WTC11 (cell line): ENCODE measurements around the gene ZNF212. TPM values are rescaled to one million over a fixed set of nuclear protein-coding genes. Genes with fewer than 3 reads are reported as not detected.
A peak's percentile ranks its signal among the peaks of the same experiment; 100 is the strongest.

Experiments used
- ATAC-seq: fragments of 200-7000 bp; cut with Tn5 transposase; 2 replicates; pipeline ENCODE4 v1.10.0; 2021; ENCODE audit warnings: mild to moderate bottlenecking, moderate library complexity
- CTCF ChIA-PET: fragments of 300-600 bp; sonication (Branson Sonifier 250); formaldehyde crosslinking; loops from one replicate; lab custom pipeline; 2021; ENCODE audit warnings: antibody characterized with exemption; lab: Charles Lee
- POLR2A ChIA-PET: fragments of 350-600 bp; sonication (Branson Sonifier 250); formaldehyde crosslinking; loops from one replicate; lab custom pipeline; 2021; ENCODE audit warnings: antibody characterized with exemption; lab: Charles Lee
- DNase-seq: peaks from one replicate; pipeline ENCODE4 v3.0.0; 2021; ENCODE audit warnings: low spot score
- H3K27ac Mint-ChIP-seq: 2 replicates; pipeline ENCODE4 v1.8.0; 2021; ENCODE audit warnings: mixed read lengths
- H3K27me3 Mint-ChIP-seq: 2 replicates; pipeline ENCODE4 v1.8.0; 2021; ENCODE audit warnings: low read depth, mild to moderate bottlenecking, moderate library complexity, mixed read lengths
- H3K36me3 Mint-ChIP-seq: 2 replicates; pipeline ENCODE4 v1.8.0; 2021; ENCODE audit warnings: mixed read lengths
- H3K4me1 Mint-ChIP-seq: 2 replicates; pipeline ENCODE4 v1.8.0; 2022; ENCODE audit warnings: mixed read lengths
- H3K4me3 Mint-ChIP-seq: 2 replicates; pipeline ENCODE4 v1.8.0; 2021; ENCODE audit warnings: mild to moderate bottlenecking, moderate library complexity, mixed read lengths
- H3K9me3 Mint-ChIP-seq: 2 replicates; pipeline ENCODE4 v1.8.0; 2021; ENCODE audit warnings: mixed read lengths
- CBFB ChIP-seq: sonication (generic); formaldehyde crosslinking; IDR thresholded peaks from 2 replicates; pipeline ENCODE4 v1.8.1; 2022; ENCODE audit warnings: mild to moderate bottlenecking, low read depth, missing genetic modification reagents
- CREB1 ChIP-seq: sonication (generic); formaldehyde crosslinking; IDR thresholded peaks from 2 replicates; pipeline ENCODE4 v1.8.0; 2023; ENCODE audit warnings: mild to moderate bottlenecking, missing genetic modification reagents
- ELF4 ChIP-seq: sonication (generic); formaldehyde crosslinking; IDR thresholded peaks from 2 replicates; pipeline ENCODE4 v1.8.1; 2022; ENCODE audit warnings: low read depth, mild to moderate bottlenecking, moderate library complexity, missing genetic modification reagents
- IRF1 ChIP-seq: sonication (generic); formaldehyde crosslinking; IDR thresholded peaks from 2 replicates; pipeline ENCODE4 v1.8.0; 2023; ENCODE audit warnings: missing genetic modification reagents
- NFATC4 ChIP-seq: fragments of 250-450 bp; sonication (Bioruptor Pico); IDR thresholded peaks from 2 replicates; pipeline ENCODE4 v1.9.0; 2021; ENCODE audit warnings: mild to moderate bottlenecking
- NR1H2 ChIP-seq: sonication (generic); formaldehyde crosslinking; IDR thresholded peaks from 2 replicates; pipeline ENCODE4 v1.9.0; 2021; ENCODE audit warnings: mild to moderate bottlenecking, moderate library complexity, missing genetic modification reagents
- PRDM15 ChIP-seq: sonication (generic); formaldehyde crosslinking; IDR thresholded peaks from 2 replicates; pipeline ENCODE4 v1.8.0; 2022; ENCODE audit warnings: missing genetic modification reagents
- RORB ChIP-seq: fragments of 250-450 bp; sonication (Bioruptor Pico); IDR thresholded peaks from 2 replicates; pipeline ENCODE4 v1.9.0; 2021; ENCODE audit warnings: mild to moderate bottlenecking
- TEAD1 ChIP-seq: sonication (generic); formaldehyde crosslinking; IDR thresholded peaks from 2 replicates; pipeline ENCODE4 v1.8.0; 2022; ENCODE audit warnings: mild to moderate bottlenecking, missing genetic modification reagents
- ZNF219 ChIP-seq: sonication (generic); formaldehyde crosslinking; IDR thresholded peaks from 2 replicates; pipeline ENCODE4 v1.8.0; 2023; ENCODE audit warnings: missing genetic modification reagents, mild to moderate bottlenecking, borderline replicate concordance
- ZNF281 ChIP-seq: sonication (generic); formaldehyde crosslinking; IDR thresholded peaks from 2 replicates; pipeline ENCODE4 v1.8.0; 2023; ENCODE audit warnings: mild to moderate bottlenecking, missing genetic modification reagents
- ZNF671 ChIP-seq: fragments of 250-450 bp; sonication (Bioruptor Pico); IDR thresholded peaks from 2 replicates; pipeline ENCODE4 v1.8.0; 2021; ENCODE audit warnings: mild to moderate bottlenecking
- total RNA-seq: library from RNA; stranded (reverse); gene quantifications from 3 replicates; pipeline ENCODE4 v1.2.3, GENCODE V29; 2021
- TF ChIP-seq, protein P1 (sequence below): sonication (generic); formaldehyde crosslinking; IDR thresholded peaks from 2 replicates; pipeline ENCODE4 v1.8.0; 2022; ENCODE audit warnings: mild to moderate bottlenecking, missing genetic modification reagents
- TF ChIP-seq, protein P2 (sequence below): sonication (generic); formaldehyde crosslinking; IDR thresholded peaks from 2 replicates; pipeline ENCODE4 v1.8.1; 2023; ENCODE audit warnings: mild to moderate bottlenecking, missing genetic modification reagents
- TF ChIP-seq, protein P3 (sequence below): sonication (generic); formaldehyde crosslinking; conservative IDR thresholded peaks from 2 replicates; pipeline ENCODE4 v1.8.1; 2023; ENCODE audit warnings: mild to moderate bottlenecking, low read depth, missing genetic modification reagents, moderate library complexity
- TF ChIP-seq, protein P4 (sequence below): sonication (generic); formaldehyde crosslinking; IDR thresholded peaks from 2 replicates; pipeline ENCODE4 v1.8.1; 2022; ENCODE audit warnings: mild to moderate bottlenecking, moderate library complexity, missing genetic modification reagents

The ZNF212 gene
- total RNA-seq, 1 experiment from 2014 or later, result 23.0 TPM

DNA sequence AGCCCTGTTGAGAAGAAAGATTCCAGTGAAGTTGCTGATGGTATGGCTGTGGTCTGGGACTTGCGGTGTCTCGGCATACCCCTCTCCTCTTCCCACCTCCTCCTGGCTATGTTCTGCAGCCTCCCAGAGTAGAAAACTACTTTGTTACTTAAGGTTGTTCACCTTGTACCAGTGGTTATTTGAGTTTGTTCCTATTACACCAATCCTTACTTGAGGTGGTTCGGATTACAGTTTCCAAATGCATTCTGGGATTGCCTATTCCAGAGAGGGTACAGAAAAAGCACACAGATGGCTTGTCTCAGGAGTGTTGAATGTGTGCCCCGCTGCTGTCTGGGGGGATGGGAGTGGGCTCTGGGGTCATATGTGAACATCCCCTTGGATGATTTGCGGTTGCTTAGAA, 15.7 kb downstream of the ZNF212 start:
- TF ChIP-seq NFATC4 (CRISPR knock-in tag) (no peak), ZNF281 (CRISPR knock-in tag) (no peak)
- TF ChIP-seq, all 79 proteins: peak for 0
- CTCF ChIA-PET, result no interaction called here
- Mint-ChIP-seq H3K27ac (no peak overlapping the region), H3K4me3 (no peak overlapping the region), H3K9me3 (no peaks in the 10 kb centered on the region), H3K4me1 (no peaks in the 10 kb centered on the region), H3K27me3 (peaks cover 3% of the 10 kb centered on the region), H3K36me3 (peaks cover 39% of the 10 kb centered on the region)
- POLR2A ChIA-PET, result no interaction called here
- DNase-seq, result no peak
- ATAC-seq, result no peak

- Mint-ChIP-seq H3K27ac (no peak overlapping the region), H3K36me3 (peaks cover 32% of the 10 kb centered on the region), H3K9me3 (no peaks in the 10 kb centered on the region), H3K4me3 (no peak overlapping the region), H3K4me1 (no peaks in the 10 kb centered on the region), H3K27me3 (peaks cover 17% of the 10 kb centered on the region)
- no peak for DNase-seq
- ATAC-seq, result no peak
- CTCF ChIA-PET, result no interaction called here
- TF ChIP-seq, protein P1, sequence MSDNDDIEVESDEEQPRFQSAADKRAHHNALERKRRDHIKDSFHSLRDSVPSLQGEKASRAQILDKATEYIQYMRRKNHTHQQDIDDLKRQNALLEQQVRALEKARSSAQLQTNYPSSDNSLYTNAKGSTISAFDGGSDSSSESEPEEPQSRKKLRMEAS (CRISPR knock-in tag), result no peak
- TF ChIP-seq, protein P2, sequence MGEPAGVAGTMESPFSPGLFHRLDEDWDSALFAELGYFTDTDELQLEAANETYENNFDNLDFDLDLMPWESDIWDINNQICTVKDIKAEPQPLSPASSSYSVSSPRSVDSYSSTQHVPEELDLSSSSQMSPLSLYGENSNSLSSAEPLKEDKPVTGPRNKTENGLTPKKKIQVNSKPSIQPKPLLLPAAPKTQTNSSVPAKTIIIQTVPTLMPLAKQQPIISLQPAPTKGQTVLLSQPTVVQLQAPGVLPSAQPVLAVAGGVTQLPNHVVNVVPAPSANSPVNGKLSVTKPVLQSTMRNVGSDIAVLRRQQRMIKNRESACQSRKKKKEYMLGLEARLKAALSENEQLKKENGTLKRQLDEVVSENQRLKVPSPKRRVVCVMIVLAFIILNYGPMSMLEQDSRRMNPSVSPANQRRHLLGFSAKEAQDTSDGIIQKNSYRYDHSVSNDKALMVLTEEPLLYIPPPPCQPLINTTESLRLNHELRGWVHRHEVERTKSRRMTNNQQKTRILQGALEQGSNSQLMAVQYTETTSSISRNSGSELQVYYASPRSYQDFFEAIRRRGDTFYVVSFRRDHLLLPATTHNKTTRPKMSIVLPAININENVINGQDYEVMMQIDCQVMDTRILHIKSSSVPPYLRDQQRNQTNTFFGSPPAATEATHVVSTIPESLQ (CRISPR knock-in tag), result no peak
- TF ChIP-seq PRDM15, result no peak
- TF ChIP-seq RORB, result no peak
- no peak for TF ChIP-seq NR1H2
- TF ChIP-seq CREB1, result no peak
- no peak for TF ChIP-seq CBFB (CRISPR knock-in tag)
- TF ChIP-seq ELF4 (CRISPR knock-in tag), result no peak
- no peak for TF ChIP-seq ZNF219 (CRISPR knock-in tag)
- POLR2A ChIA-PET, result no interaction called here
These were observed 17.1 kb downstream of the ZNF212 start for GRCh38 chr7:149256568-149256967.

DNA sequence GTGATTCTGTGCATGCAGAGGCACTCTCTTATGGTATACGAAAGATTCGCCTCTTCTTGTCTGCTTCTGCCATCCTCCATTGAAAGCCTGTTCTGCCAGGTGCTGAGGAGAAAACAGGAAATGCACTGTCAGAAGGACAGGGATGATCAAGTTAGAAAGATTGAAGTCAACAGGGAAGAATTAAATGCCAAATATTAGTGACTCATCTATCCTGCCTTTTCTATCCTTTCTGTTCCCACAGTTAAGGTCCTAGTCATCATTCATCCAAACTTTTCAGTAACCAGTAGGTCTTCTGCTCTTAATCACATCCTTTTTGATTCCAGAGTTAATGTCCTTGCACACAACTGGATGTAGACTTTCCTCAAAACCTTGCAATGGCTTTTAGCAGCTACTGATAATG, 17.7 kb downstream of the ZNF212 start:
- ATAC-seq, result no peak
- no peaks in the 10 kb centered on the region for H3K4me1 Mint-ChIP-seq
- H3K4me3 Mint-ChIP-seq, result no peak overlapping the region
- peaks cover 19% of the 10 kb centered on the region for H3K27me3 Mint-ChIP-seq
- H3K36me3 Mint-ChIP-seq, result peaks cover 28% of the 10 kb centered on the region
- H3K27ac Mint-ChIP-seq, result peak overlapping the region; percentile 79; the same call in 1 of the 2 replicates
- ChIA-PET POLR2A (no interaction called here), CTCF (interaction anchor here (0.6 to 1.2 kb wide), 2 partner anchors 62 to 74 kb away, joined by 4 to 5 read pairs; partner anchors contain the start of gene ZNF282)
- H3K9me3 Mint-ChIP-seq, result no peaks in the 10 kb centered on the region
- DNase-seq, result no peak
- TF ChIP-seq TEAD1 (CRISPR knock-in tag) (no peak), IRF1 (no peak), ZNF281 (CRISPR knock-in tag) (no peak), ZNF671 (no peak)
- TF ChIP-seq, protein P3, sequence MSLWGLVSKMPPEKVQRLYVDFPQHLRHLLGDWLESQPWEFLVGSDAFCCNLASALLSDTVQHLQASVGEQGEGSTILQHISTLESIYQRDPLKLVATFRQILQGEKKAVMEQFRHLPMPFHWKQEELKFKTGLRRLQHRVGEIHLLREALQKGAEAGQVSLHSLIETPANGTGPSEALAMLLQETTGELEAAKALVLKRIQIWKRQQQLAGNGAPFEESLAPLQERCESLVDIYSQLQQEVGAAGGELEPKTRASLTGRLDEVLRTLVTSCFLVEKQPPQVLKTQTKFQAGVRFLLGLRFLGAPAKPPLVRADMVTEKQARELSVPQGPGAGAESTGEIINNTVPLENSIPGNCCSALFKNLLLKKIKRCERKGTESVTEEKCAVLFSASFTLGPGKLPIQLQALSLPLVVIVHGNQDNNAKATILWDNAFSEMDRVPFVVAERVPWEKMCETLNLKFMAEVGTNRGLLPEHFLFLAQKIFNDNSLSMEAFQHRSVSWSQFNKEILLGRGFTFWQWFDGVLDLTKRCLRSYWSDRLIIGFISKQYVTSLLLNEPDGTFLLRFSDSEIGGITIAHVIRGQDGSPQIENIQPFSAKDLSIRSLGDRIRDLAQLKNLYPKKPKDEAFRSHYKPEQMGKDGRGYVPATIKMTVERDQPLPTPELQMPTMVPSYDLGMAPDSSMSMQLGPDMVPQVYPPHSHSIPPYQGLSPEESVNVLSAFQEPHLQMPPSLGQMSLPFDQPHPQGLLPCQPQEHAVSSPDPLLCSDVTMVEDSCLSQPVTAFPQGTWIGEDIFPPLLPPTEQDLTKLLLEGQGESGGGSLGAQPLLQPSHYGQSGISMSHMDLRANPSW (CRISPR knock-in tag), result no peak
- TF ChIP-seq, protein P4, sequence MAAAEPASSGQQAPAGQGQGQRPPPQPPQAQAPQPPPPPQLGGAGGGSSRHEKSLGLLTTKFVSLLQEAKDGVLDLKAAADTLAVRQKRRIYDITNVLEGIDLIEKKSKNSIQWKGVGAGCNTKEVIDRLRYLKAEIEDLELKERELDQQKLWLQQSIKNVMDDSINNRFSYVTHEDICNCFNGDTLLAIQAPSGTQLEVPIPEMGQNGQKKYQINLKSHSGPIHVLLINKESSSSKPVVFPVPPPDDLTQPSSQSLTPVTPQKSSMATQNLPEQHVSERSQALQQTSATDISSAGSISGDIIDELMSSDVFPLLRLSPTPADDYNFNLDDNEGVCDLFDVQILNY (CRISPR knock-in tag), result no peak
